Ishikawa (cell line): ENCODE results near the gene PEDS1.

Experiments used
- CEBPB ChIP-seq: IDR thresholded peaks from 2 replicates; pipeline ENCODE4 v1.6.1; 2012
- CREB1 ChIP-seq: IDR thresholded peaks from 2 replicates; pipeline ENCODE4 v1.6.1; 2012; ENCODE audit warnings: low read depth
- EP300 ChIP-seq: IDR thresholded peaks from 2 replicates; pipeline ENCODE4 v1.6.1; 2012; ENCODE audit warnings: borderline replicate concordance
- FOXM1 ChIP-seq: IDR thresholded peaks from 2 replicates; pipeline ENCODE4 v1.6.1; 2012; ENCODE audit warnings: low read depth, borderline replicate concordance
- NFIC ChIP-seq: IDR thresholded peaks from 2 replicates; pipeline ENCODE4 v1.6.1; 2012
- RAD21 ChIP-seq: IDR thresholded peaks from 2 replicates; pipeline ENCODE4 v1.6.1; 2012; ENCODE audit warnings: low read depth
- REST ChIP-seq: IDR thresholded peaks from 2 replicates; pipeline ENCODE4 v1.6.1; 2012; ENCODE audit warnings: low read depth, mild to moderate bottlenecking
- TCF12 ChIP-seq: IDR thresholded peaks from 2 replicates; pipeline ENCODE4 v1.6.1; 2012; ENCODE audit warnings: low read depth
- TEAD4 ChIP-seq: IDR thresholded peaks from 2 replicates; pipeline ENCODE4 v1.6.1; 2012
- ZBTB7A ChIP-seq: IDR thresholded peaks from 2 replicates; pipeline ENCODE4 v1.6.1; 2012; ENCODE audit warnings: low read depth
- TF ChIP-seq, protein P1 (sequence below): IDR thresholded peaks from 2 replicates; pipeline ENCODE4 v1.6.1; 2012
- TF ChIP-seq, protein P2 (sequence below): IDR thresholded peaks from 2 replicates; pipeline ENCODE4 v1.6.1; 2012

GRCh38 chr20:50110141-50111047 is 43.1 kb downstream of the PEDS1 start:
- TF ChIP-seq NFIC: no peak
- TF ChIP-seq FOXM1: no peak
- TF ChIP-seq EP300: no peak
- no peak for TF ChIP-seq RAD21
- TF ChIP-seq, protein P1, sequence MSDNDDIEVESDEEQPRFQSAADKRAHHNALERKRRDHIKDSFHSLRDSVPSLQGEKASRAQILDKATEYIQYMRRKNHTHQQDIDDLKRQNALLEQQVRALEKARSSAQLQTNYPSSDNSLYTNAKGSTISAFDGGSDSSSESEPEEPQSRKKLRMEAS: no peak
- TF ChIP-seq, protein P2, sequence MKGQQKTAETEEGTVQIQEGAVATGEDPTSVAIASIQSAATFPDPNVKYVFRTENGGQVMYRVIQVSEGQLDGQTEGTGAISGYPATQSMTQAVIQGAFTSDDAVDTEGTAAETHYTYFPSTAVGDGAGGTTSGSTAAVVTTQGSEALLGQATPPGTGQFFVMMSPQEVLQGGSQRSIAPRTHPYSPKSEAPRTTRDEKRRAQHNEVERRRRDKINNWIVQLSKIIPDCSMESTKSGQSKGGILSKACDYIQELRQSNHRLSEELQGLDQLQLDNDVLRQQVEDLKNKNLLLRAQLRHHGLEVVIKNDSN: no peak
- no peak for TF ChIP-seq ZBTB7A
- TF ChIP-seq TCF12: no peak
- no peak for TF ChIP-seq CEBPB
- TF ChIP-seq REST: no peak
- no peak for TF ChIP-seq TEAD4
- no peak for TF ChIP-seq CREB1
